CD4-positive, alpha-beta T cell treated with Interleukin-15 for 4 hours (primary cell): Measurements from ENCODE around the gene ELMO1.
A peak's percentile ranks its signal among the peaks of the same experiment; 100 is the strongest.

Experiments
- DNase-seq: peaks from one replicate; pipeline ENCODE4 v3.0.0-alpha.2; 2020; ENCODE audit warnings: low spot score

Gene ELMO1

GRCh38 chr7:37431413-37431812 lies 17.3 kb downstream of the ELMO1 start:
- no peak for DNase-seq

GRCh38 chr7:37430640-37431039 lies 18.0 kb downstream of the ELMO1 start:
- no peak for DNase-seq

GRCh38 chr7:37430171-37430570 lies 18.5 kb downstream of the ELMO1 start:
- DNase-seq = no peak

- no peak for DNase-seq
These were observed 19.3 kb downstream of the ELMO1 start for GRCh38 chr7:37429435-37429791.

- DNase-seq = no peak
These were observed 19.8 kb downstream of the ELMO1 start for GRCh38 chr7:37428681-37429434.

- no peak for DNase-seq
These were observed 21.3 kb downstream of the ELMO1 start for GRCh38 chr7:37427276-37427940.

GRCh38 chr7:37425498-37425897 lies 23.2 kb downstream of the ELMO1 start:
- no peak for DNase-seq

GRCh38 chr7:37424995-37425394 lies 23.7 kb downstream of the ELMO1 start:
- DNase-seq = no peak

- DNase-seq = no peak
These were observed 24.1 kb downstream of the ELMO1 start for GRCh38 chr7:37424521-37424920.

GRCh38 chr7:37421861-37422500 lies 26.7 kb downstream of the ELMO1 start:
- DNase-seq = no peak

- DNase-seq = no peak
These were observed 27.5 kb downstream of the ELMO1 start for GRCh38 chr7:37420946-37421695.

- no peak for DNase-seq
These were observed 29.2 kb downstream of the ELMO1 start for GRCh38 chr7:37419496-37419895.

- DNase-seq = no peak
These were observed 30.3 kb downstream of the ELMO1 start for GRCh38 chr7:37418381-37418780.

GRCh38 chr7:37417107-37417474 lies 31.6 kb downstream of the ELMO1 start:
- no peak for DNase-seq

- DNase-seq = no peak
These were observed 32.1 kb downstream of the ELMO1 start for GRCh38 chr7:37416378-37417106.

- DNase-seq = no peak
These were observed 33.0 kb downstream of the ELMO1 start for GRCh38 chr7:37415629-37416028.

GRCh38 chr7:37414352-37414983 lies 34.2 kb downstream of the ELMO1 start:
- DNase-seq = no peak

- peak; percentile 55 for DNase-seq
These were observed 37.1 kb downstream of the ELMO1 start for GRCh38 chr7:37411444-37412034.

GRCh38 chr7:37410305-37411229 lies 38.1 kb downstream of the ELMO1 start:
- DNase-seq = no peak

- no peak for DNase-seq
These were observed 39.2 kb downstream of the ELMO1 start for GRCh38 chr7:37409461-37409860.
